Thoracic aorta (tissue), 2 donors: ENCODE measurements around the gene ARHGEF28. TPM values are rescaled to one million over a fixed set of nuclear protein-coding genes. Genes with fewer than 3 reads are reported as not detected.

ENCODE experiments used
- ATAC-seq: fragments of 150-250 bp; one replicate; pipeline ENCODE4 v1.8.0; 2017; ENCODE audit warnings: low read depth; ENCODE audit not compliant: insufficient number of reproducible peaks, low FRiP score
- DNase-seq: peaks from one replicate; pipeline ENCODE4 v3.0.0-alpha.2; 2020; ENCODE audit warnings: low spot score
- H3K27ac ChIP-seq, 2 donors: fragments of 200-600 bp; sonication (generic); 1 replicate in 1 of 2; 2 replicates in 1 of 2; pipeline ENCODE4 v1.5.1; 2016; ENCODE audit warnings: mild to moderate bottlenecking in 2 of 2, moderate library complexity in 2 of 2
- H3K27me3 ChIP-seq: fragments of 200-600 bp; sonication (generic); replicated peaks from 2 replicates; pipeline ENCODE4 v1.6.0; 2016; ENCODE audit warnings: mild to moderate bottlenecking; ENCODE audit not compliant: insufficient read depth
- H3K36me3 ChIP-seq: fragments of 200-600 bp; sonication (generic); one replicate; pipeline ENCODE4 v1.5.1; 2016
- H3K4me1 ChIP-seq, 2 donors: fragments of 200-600 bp; sonication (generic); 1 replicate in 1 of 2; 2 replicates in 1 of 2; pipeline versions ENCODE4 v1.5.1 to v1.6.0; 2016; ENCODE audit warnings: low read depth in 2 of 2, mild to moderate bottlenecking in 1 of 2; ENCODE audit not compliant: control insufficient read depth in 1 of 2
- H3K4me3 ChIP-seq: fragments of 200-600 bp; sonication (generic); 2 replicates; pipeline ENCODE4 v1.5.1; 2016; ENCODE audit warnings: mild to moderate bottlenecking
- H3K9me3 ChIP-seq: fragments of 200-600 bp; sonication (generic); 2 replicates; pipeline ENCODE4 v1.5.1; 2016
- CTCF ChIP-seq: fragments of 200-600 bp; sonication (generic); IDR thresholded peaks from one replicate; pipeline ENCODE4 v1.5.1; 2019; ENCODE audit warnings: antibody characterized with exemption
- total RNA-seq, 2 donors: library from RNA; depleted of rRNA; stranded (reverse); fragments of >200 nt; gene quantifications; one replicate each; pipeline versions ENCODE4 v1.1.0 to v1.2.3, GENCODE V29; 2016

Gene ARHGEF28
- 10 to 100 TPM; 35.5 to 40.8 TPM for total RNA-seq

GRCh38 chr5:73625944-73626811 lies at the start of gene ARHGEF28:
Gene ARHGEF28 (plus strand): TSS chr5:73626196. CDS start chr5:73684852, 58,656 bp downstream.
- ATAC-seq = peak; percentile 59
- H3K4me1 ChIP-seq = peaks cover 3 to 27% of the 10 kb centered on the region in 2 donors
- peak; percentile 2 for DNase-seq
- H3K36me3 ChIP-seq = no peaks in the 10 kb centered on the region
- no peaks in the 10 kb centered on the region for H3K27me3 ChIP-seq
- TF ChIP-seq CTCF = no peak
- H3K4me3 ChIP-seq = peak within 1 kb of the TSS; percentile 85
- H3K27ac ChIP-seq = peak within 1 kb of the TSS; percentile 84
- no peaks in the 10 kb centered on the region for H3K9me3 ChIP-seq

- Histone ChIP-seq H3K9me3 (no peaks in the 10 kb centered on the region), H3K4me1 (no peaks in the 10 kb centered on the region), H3K27me3 (no peaks in the 10 kb centered on the region), H3K27ac (no peak overlapping the region), H3K4me3 (no peak overlapping the region), H3K36me3 (peaks cover 13% of the 10 kb centered on the region)
- DNase-seq (no peak), ATAC-seq (no peak)
- no peak for TF ChIP-seq CTCF
These were observed 43.5 kb upstream of the ARHGEF28 start for GRCh38 chr5:73582285-73583145.

- DNase-seq (no peak), ATAC-seq (no peak)
- TF ChIP-seq CTCF = no peak
- H3K4me3 ChIP-seq = no peak overlapping the region
- H3K36me3 ChIP-seq = no peaks in the 10 kb centered on the region
- H3K27me3 ChIP-seq = no peaks in the 10 kb centered on the region
- H3K9me3 ChIP-seq = no peaks in the 10 kb centered on the region
- no peak overlapping the region for H3K27ac ChIP-seq
- no peaks in the 10 kb centered on the region for H3K4me1 ChIP-seq
These were observed 38.1 kb upstream of the ARHGEF28 start for GRCh38 chr5:73587923-73588322.

- no peaks in the 10 kb centered on the region for H3K9me3 ChIP-seq
- ATAC-seq (peak; percentile 76), DNase-seq (peak; percentile 17)
- H3K36me3 ChIP-seq = no peaks in the 10 kb centered on the region
- no peak overlapping the region for H3K27ac ChIP-seq
- TF ChIP-seq CTCF = peak; percentile 91
- H3K27me3 ChIP-seq = no peaks in the 10 kb centered on the region
- H3K4me3 ChIP-seq = no peak overlapping the region
- no peaks in the 10 kb centered on the region for H3K4me1 ChIP-seq
These were observed 34.8 kb upstream of the ARHGEF28 start for GRCh38 chr5:73591102-73591695.
